ENCODE results near the gene AXDND1.
A peak's percentile ranks its signal among the peaks of the same experiment; 100 is the strongest.

Gene AXDND1

GRCh38 chr1:179591592-179592580, 226.1 kb downstream of the AXDND1 start, which contains the start of gene TDRD5:
Gene TDRD5 (plus strand): TSS chr1:179591832. CDS start chr1:179592616, 784 bp downstream.
- ChIA-PET POLR2A (ENCODE audit: low non-redundant PET) (no interaction called here), CTCF (no interaction called here)
- no peak within 1 kb of the TSS for H3K27ac ChIP-seq
- TF ChIP-seq CTCF (conservative IDR thresholded peaks at IDR 0.05; ENCODE audit: low read depth): no peak
- DNase-seq (ENCODE audit: low spot score): peak; percentile 73

GRCh38 chr1:179598631-179599030, 232.9 kb downstream of the AXDND1 start:
- H3K27ac ChIP-seq: no peak overlapping the region
- no peak for DNase-seq (ENCODE audit: low spot score)
- no peak for TF ChIP-seq CTCF (conservative IDR thresholded peaks at IDR 0.05; ENCODE audit: low read depth)
- POLR2A ChIA-PET (ENCODE audit: low non-redundant PET): no interaction called here
- CTCF ChIA-PET: interaction anchor here (0.8 to 0.9 kb wide), 2 partner anchors 13 to 520 kb away, joined by 3 to 4 read pairs; no protein-coding TSS in a partner anchor

- POLR2A ChIA-PET (ENCODE audit: low non-redundant PET): no interaction called here
- TF ChIP-seq CTCF (conservative IDR thresholded peaks at IDR 0.05; ENCODE audit: low read depth): peak; percentile 27
- CTCF ChIA-PET: interaction anchor here (0.6 to 1.2 kb wide), 6 partner anchors 14 to 840 kb away, joined by 3 to 4 read pairs (median 4); no protein-coding TSS in a partner anchor
Observed at GRCh38 chr1:179599623-179600249, 234.0 kb downstream of the AXDND1 start.

GRCh38 chr1:179601093-179601492, 235.3 kb downstream of the AXDND1 start:
- no peak overlapping the region for H3K27ac ChIP-seq
- no peak for DNase-seq (ENCODE audit: low spot score)
- POLR2A ChIA-PET (ENCODE audit: low non-redundant PET): no interaction called here
- CTCF ChIA-PET: interaction anchor here (0.7 kb wide), 1 partner anchor 89 kb away, joined by 4 read pairs; no protein-coding TSS in a partner anchor
- TF ChIP-seq CTCF (conservative IDR thresholded peaks at IDR 0.05; ENCODE audit: low read depth): no peak

More at GRCh38 chr1:179599623-179600249, 234.0 kb downstream of the AXDND1 start:
- no peak for DNase-seq (ENCODE audit: low spot score)
- no peak overlapping the region for H3K27ac ChIP-seq
